Lower leg skin (tissue), 3 donors: ENCODE measurements around the gene KAT6B.

Experiments used
- POLR2A ChIP-seq, 2 donors: fragments of 450-650 bp; IDR thresholded peaks; one replicate each; pipeline ENCODE4 v1.6.1; 2016 to 2017; ENCODE audit warnings: antibody characterized with exemption in 2 of 2, mild to moderate bottlenecking in 1 of 2, moderate library complexity in 1 of 2
- TF ChIP-seq, protein P1 (sequence below), 3 donors: fragments of 450-650 bp; IDR thresholded peaks; one replicate each; pipeline ENCODE4 v1.5.1; 2016; ENCODE audit warnings: antibody characterized with exemption in 3 of 3, mild to moderate bottlenecking in 3 of 3, moderate library complexity in 2 of 3

DNA sequence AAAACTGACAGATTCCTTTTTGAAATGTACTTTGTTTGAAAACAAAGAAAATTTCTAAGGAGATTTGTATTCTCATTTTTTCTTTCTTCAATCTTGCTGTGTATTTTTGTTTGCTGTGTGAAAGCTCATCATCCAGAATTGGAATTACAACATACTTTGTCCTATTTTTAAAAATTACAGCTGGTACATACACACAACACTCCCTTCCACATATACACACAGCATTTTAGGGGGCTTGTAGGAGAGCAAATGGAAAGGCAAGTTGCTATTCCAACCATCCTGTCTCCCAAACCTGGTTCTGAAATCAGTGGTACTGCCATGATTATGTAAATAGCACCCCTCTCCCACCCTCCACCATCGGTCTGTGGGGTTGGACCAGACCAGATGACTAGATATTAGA is 184.0 kb downstream of the KAT6B start:
- TF ChIP-seq, protein P1, sequence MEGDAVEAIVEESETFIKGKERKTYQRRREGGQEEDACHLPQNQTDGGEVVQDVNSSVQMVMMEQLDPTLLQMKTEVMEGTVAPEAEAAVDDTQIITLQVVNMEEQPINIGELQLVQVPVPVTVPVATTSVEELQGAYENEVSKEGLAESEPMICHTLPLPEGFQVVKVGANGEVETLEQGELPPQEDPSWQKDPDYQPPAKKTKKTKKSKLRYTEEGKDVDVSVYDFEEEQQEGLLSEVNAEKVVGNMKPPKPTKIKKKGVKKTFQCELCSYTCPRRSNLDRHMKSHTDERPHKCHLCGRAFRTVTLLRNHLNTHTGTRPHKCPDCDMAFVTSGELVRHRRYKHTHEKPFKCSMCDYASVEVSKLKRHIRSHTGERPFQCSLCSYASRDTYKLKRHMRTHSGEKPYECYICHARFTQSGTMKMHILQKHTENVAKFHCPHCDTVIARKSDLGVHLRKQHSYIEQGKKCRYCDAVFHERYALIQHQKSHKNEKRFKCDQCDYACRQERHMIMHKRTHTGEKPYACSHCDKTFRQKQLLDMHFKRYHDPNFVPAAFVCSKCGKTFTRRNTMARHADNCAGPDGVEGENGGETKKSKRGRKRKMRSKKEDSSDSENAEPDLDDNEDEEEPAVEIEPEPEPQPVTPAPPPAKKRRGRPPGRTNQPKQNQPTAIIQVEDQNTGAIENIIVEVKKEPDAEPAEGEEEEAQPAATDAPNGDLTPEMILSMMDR (IDR thresholded peaks at IDR 0.05), result no peak
- TF ChIP-seq POLR2A (IDR thresholded peaks at IDR 0.05), result no peak
